HG03045 (cell line): ENCODE data around the gene NACC2.
"Not testable (repeated sequence)": the region's sequence is repeated elsewhere in the genome, so short reads cannot be mapped to it uniquely, and the experiment has no call there.

Experiments
- ATAC-seq: cut with Tn5 transposase; IDR thresholded peaks from one replicate; pipeline ENCODE4 v1.9.1; 2021; ENCODE audit warnings: mild to moderate bottlenecking, moderate library complexity; ENCODE audit not compliant: unreplicated experiment

Gene NACC2

DNA sequence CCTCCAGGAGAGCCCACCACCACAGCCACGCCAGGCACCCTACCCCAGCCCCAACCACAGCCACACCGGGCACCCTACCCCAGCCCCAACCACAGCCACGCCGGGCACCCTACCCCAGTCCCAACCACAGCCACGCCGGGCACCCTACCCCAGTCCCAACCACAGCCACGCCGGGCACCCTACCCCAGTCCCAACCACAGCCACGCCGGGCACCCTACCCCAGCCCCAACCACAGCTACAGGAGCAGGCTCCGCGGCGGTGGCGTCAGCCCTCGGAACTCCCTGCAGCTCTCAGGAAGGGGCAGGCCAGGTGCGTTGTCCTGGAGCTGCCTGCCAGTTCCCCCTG lies 128.2 kb downstream of the NACC2 start:
- not testable (repeated sequence) for ATAC-seq

DNA sequence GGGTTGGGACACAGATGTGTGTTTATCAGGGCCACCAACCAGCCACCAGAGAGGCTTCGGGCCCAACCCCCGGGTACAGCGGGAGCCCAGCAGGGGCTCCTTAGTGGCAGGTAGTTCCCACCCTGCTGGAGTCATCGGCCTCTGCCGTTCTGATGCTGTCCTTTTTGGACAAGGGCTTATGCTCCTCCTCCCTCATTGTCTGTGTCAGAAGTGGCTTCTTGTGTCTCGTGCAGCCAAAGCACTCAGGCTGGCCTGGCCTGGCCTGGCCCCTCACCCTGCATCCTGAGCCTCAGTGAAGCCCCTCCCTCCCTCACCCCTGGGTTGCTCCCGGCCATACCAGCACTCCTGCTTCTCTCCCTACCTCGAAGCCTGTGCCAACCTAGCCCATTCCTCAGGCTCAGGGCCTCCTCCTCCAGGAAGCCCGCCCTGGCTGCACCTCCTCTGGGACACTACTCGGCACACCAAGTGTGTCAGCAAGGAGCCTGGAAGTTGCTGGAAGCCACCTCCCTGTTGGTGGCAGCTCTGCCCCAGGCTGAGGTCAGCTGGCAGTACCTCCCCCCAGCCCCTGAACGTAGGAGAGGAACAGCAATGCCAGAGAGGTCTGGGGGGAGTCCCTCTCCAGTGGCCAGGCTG lies 129.8 kb downstream of the NACC2 start:
- no peak for ATAC-seq

DNA sequence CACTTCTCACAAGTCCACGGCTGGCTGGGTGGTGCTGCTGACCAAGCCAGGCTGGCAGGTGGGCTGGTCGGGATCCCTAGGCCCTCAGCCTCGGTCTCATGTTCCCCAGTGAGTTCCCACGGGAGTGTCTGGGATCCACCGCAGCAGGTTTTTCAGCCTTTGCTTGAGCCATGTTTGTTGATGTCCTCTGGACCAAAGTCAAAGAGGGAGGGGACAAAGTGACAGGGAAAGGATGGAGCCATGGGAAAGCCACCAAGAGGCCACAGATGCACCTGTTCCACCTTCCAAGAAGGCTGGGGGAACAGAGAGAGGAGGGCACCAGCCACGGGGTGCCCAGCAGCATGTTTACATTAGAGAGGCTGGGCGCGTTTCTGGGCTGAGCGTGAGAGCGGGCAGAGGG lies 131.2 kb downstream of the NACC2 start:
- no peak for ATAC-seq

DNA sequence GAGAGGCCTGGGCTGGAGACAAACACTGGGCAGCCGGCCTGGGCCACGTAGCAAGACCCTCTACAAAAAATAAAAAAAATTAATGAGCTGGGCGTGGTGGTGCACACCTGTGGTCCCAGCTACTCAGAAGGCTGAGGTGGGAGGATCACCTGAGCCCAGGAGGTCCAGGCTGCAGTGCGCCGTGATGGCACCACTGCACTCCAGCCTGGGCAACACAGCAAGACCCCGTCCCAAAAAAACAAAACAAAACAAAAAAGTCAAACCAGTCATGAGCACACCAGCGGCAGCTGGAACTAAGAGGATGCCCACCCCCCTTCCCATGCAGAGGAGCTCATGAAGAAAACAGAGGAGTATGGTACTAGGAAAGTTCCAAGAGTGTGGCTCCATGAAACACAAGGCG lies 131.8 kb downstream of the NACC2 start:
- ATAC-seq: no peak

DNA sequence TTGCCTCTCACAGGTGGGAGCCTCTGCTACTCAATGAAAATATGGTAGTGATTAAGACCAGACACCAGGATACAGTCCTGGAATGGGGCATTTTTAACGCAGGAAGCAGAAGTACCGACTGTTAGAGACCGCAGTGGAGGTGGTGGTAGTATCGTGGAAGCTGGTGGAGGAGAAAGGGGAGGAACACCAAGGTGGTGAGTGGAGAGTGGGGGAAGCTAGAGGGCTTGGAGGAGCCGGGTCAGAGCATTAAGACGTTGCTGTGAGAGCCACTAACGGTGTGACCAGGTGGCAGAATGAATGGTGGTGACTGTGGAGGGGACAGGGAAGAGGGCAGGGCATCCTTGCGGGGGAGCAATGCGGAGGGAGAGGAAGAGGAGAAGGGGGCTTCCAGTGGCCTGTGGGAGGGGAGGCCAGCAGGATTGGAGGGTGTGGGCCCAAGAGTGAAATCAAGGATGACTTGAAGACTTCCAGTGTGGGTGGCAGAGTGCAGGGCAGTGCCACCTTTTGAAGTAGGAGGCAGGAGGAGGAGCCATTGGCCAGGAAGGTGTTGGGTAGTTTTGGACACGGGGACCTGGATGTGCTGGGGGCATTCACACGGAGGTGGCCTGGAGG lies 132.3 kb downstream of the NACC2 start:
- no peak for ATAC-seq

DNA sequence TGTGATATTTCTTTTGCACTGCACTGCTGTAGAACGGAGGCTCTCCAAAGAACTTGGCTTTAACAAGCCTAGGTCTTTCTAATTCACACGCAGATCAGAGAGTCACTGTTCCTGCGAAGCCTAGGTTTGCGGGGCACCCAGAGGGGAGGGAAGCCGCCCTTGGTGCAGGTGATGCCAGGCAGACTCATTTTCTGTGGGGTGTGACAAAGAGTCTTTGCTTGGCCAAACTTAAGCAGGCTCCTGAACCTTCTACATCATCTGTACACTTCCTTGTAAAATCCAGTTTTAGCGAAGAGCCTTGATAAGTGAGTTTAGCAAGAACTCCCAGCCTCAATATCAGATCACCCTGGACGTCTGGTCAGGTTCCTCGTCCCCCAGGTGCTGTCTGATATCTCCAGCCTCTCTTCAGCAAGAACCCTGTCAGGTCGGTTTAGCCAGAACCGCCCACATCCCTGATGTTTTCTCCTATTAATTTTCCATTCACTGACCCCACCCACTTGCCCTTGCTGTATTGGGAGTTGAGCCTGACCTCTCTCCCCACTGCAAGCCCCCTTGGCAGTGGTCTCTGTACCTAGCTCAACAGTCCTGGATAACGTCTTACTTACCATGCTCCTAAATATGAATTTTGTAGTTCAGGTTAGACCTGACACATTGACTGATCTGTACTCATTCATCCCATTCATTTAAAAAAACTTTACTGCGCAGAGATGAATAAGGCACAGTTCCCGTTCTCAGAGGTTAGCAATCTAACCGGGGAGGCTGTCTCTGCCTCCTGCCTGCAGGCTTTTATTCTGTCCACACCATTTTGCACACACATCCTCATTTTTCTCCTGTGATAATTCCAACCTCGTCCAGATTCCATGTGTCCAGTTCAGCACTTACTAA lies 133.0 kb downstream of the NACC2 start:
- ATAC-seq: no peak

DNA sequence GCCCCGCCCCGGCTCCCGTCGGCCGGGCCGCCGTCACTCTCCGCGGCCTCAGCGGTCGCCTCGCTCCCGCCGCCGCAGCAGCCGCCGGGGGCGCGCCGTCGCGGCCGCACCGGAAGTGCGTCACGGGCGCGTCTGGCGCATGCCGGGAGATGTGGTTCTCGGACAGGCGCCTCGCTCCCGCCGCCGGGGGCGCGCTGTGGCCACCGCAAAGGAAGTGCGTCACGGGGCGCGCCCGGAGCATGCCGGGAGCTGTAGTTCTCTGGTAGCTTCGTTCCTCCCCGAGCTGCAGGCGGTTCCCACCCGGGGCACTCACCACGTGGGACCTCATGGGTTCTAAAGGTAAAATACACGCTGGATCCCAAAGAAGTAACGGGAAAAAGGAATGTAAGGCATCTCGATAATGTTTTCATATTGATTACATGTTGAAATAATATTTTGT lies 133.8 kb downstream of the NACC2 start, which contains the start of gene UBAC1:
Gene UBAC1, minus strand, starts transcription at position 97 of the 439 bp plus-strand sequence. CDS start 211 bp downstream, outside the sequence.
- peak; percentile 81 for ATAC-seq

DNA sequence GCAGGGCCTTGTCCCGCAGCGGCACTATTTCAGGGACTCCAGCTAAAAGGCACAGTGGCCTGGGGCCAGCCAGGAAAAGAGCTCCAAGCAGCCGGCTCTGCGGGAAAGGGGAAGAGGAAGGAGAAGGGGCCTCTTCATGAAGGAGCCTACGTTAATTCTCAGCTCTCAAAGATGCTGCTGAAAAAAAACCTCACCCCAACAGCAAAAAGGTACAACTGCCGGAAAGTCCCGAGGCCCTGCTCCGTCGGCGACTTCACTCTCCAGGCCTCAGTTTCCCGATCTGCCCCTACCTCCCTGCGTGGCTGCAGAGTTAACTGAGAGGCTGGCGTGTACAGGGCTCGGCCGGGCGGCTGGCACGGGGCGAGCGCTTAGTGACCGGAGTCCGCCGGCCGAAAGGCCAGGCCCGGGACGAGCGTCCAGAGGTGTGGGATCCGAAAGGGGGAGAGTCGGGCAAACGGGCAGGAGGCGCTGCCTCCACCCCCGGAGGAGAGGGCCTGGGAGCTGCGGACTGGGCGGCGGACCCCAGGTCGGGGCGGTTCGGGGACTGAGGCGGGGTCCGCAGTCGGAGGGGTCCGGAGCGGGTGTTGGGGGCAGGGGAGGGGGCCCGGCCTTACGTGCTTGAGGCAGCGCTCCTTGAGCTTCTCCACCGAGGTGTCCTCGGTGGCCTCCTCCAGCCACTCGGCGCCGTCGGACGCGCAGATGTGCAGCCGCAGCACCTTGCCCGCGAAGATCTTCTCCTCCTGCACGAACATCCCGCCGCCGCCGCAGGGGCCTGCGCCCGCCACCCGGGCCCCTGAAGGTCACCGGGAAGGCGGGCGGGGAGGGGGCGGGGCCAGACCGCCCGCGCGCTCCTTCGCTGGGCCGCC lies 134.4 kb downstream of the NACC2 start:
- peak; percentile 13 for ATAC-seq

DNA sequence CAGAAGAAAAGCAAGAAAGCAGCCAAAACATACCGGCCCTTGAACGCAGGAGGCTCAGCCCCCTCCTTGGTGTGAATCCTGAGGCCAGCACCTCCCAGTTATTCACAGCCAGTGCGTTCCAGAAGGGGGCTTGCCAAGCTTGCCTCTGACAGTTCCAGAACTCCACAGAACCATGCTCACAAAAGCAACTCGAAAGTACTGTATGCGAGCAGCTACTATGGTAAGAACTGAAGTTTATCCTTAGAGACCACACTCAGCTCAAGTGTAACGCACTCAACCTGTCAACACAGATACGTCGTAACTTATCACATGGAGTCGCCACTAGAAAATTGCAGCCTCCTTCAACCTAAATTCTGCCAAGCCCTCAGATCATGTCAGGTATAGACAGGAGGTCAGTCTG lies 135.3 kb downstream of the NACC2 start:
- no peak for ATAC-seq

DNA sequence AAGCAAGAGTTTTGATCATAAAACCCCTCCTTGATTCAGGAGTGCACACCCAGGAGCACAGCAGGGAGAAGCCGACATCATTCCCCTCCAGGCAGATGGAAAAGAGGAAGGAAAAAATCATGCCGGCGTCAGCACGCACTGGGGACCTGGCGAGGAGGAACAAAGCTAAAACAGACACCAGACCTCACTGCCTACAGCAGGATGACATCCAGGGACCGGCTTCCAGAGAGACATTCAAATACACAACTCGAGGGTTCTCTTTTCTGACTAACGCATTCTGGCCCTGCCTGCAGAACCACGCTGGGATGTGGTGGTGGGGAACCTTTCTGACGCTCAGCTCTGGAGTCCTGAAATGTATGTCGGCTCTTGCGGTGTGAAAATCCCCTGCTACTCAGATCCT lies 136.6 kb downstream of the NACC2 start:
- ATAC-seq: no peak

DNA sequence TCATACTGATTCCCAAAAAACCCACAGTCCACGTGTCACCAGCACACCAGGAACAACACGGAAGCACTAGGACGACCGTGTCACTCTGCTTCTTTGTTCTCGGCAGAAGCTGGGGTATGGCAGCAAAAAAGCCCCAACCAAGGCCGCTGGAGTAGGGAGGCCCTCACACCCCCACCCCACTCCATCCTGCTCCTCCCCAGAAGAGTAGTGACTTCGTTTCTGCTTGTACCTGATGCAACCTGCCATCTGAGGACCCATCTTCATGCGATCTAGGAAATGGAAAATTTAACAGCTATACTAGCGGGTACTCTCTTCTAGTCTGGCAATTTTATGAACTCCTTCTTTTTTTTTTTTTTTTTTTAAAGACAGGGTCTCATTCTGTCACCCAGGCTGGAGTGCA lies 137.7 kb downstream of the NACC2 start:
- ATAC-seq: no peak

DNA sequence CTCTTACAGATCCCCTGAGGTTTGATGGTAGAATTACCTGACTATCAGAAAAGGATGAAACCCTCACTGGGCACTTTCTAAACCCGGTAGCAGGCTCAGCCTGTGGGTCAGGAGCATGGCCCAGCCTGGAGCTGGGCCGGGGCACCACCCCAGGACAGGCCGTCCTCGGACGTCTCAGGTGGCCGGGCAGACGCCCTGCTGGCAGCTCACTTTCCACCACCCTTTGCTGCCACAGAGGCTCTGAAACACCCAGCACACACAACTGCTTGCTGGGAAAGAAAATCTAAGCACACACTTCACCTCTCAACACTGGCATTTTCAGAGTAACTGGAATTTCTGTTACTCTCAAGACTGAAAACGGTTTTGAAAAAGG lies 138.3 kb downstream of the NACC2 start:
- no peak for ATAC-seq
